ENCODE measurements around the gene LMO3.

LMO3 gene

GRCh38 chr12:16599081-16599480 lies 6.9 kb downstream of the LMO3 start:
- no peak for DNase-seq

GRCh38 chr12:16594797-16595196 lies 11.2 kb downstream of the LMO3 start:
- no peak for DNase-seq

GRCh38 chr12:16593546-16593945 lies 12.4 kb downstream of the LMO3 start:
- DNase-seq, result no peak

GRCh38 chr12:16590645-16591044 lies 15.3 kb downstream of the LMO3 start:
- DNase-seq, result no peak

- no peak for DNase-seq
These were observed 17.1 kb downstream of the LMO3 start for GRCh38 chr12:16588812-16589211.

- no peak for DNase-seq
These were observed 18.4 kb downstream of the LMO3 start for GRCh38 chr12:16587514-16587913.

GRCh38 chr12:16587110-16587453 lies 18.9 kb downstream of the LMO3 start:
- no peak for DNase-seq

- DNase-seq, result no peak
These were observed 19.4 kb downstream of the LMO3 start for GRCh38 chr12:16586350-16587109.

GRCh38 chr12:16585781-16586180 lies 20.2 kb downstream of the LMO3 start:
- DNase-seq, result no peak

- DNase-seq, result no peak
These were observed 21.8 kb downstream of the LMO3 start for GRCh38 chr12:16583969-16584745.

- no peak for DNase-seq
These were observed 24.5 kb downstream of the LMO3 start for GRCh38 chr12:16581416-16581815.

GRCh38 chr12:16579041-16579440 lies 26.9 kb downstream of the LMO3 start:
- DNase-seq, result no peak

- no peak for DNase-seq
These were observed 32.4 kb downstream of the LMO3 start for GRCh38 chr12:16573398-16574077.

GRCh38 chr12:16568873-16569272 lies 37.1 kb downstream of the LMO3 start:
- no peak for DNase-seq

- DNase-seq, result no peak
These were observed 41.3 kb downstream of the LMO3 start for GRCh38 chr12:16564675-16565074.

- no peak for DNase-seq
These were observed 42.5 kb downstream of the LMO3 start for GRCh38 chr12:16563504-16563903.

- no peak for DNase-seq
These were observed 43.0 kb downstream of the LMO3 start for GRCh38 chr12:16562921-16563320.

GRCh38 chr12:16562435-16562834 lies 43.5 kb downstream of the LMO3 start:
- DNase-seq, result no peak

GRCh38 chr12:16560273-16560672 lies 45.7 kb downstream of the LMO3 start:
- no peak for DNase-seq

- DNase-seq, result no peak
These were observed 50.3 kb downstream of the LMO3 start for GRCh38 chr12:16555630-16556029.

GRCh38 chr12:16553457-16553856 lies 52.5 kb downstream of the LMO3 start:
- no peak for DNase-seq

GRCh38 chr12:16552301-16552700 lies 53.7 kb downstream of the LMO3 start:
- no peak for DNase-seq

- no peak for DNase-seq
These were observed 60.1 kb downstream of the LMO3 start for GRCh38 chr12:16545836-16546235.

- no peak for DNase-seq
These were observed 63.4 kb downstream of the LMO3 start for GRCh38 chr12:16542586-16542985.

All from activated CD4-positive, alpha-beta T cell treated with anti-CD3 and anti-CD28 coated beads for 1 hour (primary cell).